Adrenal gland (tissue), 5 donors: ENCODE measurements around the gene PSKH1.

ENCODE experiments used
- POLR2A ChIP-seq, 2 donors: fragments of 450-650 bp; IDR thresholded peaks; one replicate each; pipeline ENCODE4 v1.6.1; 2017; ENCODE audit warnings: antibody characterized with exemption in 2 of 2, mild to moderate bottlenecking in 2 of 2, moderate library complexity in 1 of 2
- TF ChIP-seq, protein P1 (sequence below), 6 experiments: fragments of 450-650 bp in 4 of 6; fragments of 200-600 bp in 2 of 6; sonication (generic) in 1 of 6; IDR thresholded peaks; 1 replicate in 5 of 6; 2 replicates in 1 of 6; pipeline versions ENCODE4 v1.5.1 to v1.8.0; 2016 to 2021; ENCODE audit warnings: antibody characterized with exemption in 6 of 6, mild to moderate bottlenecking in 2 of 6, moderate library complexity in 1 of 6
- donor health status: DM: no; HTN: no; CAD: no.

DNA sequence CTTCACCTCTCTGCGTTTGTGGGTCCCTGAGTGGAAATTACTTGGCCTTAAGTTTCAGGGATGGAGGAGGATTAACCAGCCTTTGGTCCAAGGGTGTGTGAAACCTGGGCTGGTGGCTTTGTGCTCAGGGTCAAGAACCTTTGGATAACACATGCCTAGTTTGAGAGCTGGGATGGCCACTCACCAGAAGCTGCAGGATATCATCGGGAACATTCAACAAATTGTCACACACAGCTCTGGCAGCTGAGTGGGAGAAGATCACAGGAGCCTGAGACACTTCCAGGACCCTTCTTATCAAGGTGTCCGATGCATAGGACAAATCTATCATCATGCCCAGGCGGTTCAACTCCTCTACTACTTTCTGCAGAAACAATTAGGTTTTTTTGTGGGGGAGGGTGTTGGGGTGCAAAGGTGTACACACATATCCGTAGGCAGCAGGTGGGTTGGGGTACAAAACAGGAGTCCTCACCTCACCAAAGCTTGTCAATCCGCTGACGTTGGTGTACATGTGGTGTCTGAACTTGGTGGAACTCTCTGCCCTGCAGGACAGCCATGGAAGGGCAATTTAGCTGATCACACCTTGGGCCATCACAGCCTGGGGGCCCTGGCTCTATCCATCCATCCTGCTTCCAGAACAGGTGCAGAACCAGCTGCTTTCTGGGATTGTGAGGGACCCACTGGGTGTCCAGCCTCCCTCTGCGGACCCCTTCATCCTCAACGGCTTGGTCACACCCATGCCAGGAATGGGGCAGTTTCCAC, 84.6 kb downstream of the PSKH1 start:
- TF ChIP-seq, protein P1, sequence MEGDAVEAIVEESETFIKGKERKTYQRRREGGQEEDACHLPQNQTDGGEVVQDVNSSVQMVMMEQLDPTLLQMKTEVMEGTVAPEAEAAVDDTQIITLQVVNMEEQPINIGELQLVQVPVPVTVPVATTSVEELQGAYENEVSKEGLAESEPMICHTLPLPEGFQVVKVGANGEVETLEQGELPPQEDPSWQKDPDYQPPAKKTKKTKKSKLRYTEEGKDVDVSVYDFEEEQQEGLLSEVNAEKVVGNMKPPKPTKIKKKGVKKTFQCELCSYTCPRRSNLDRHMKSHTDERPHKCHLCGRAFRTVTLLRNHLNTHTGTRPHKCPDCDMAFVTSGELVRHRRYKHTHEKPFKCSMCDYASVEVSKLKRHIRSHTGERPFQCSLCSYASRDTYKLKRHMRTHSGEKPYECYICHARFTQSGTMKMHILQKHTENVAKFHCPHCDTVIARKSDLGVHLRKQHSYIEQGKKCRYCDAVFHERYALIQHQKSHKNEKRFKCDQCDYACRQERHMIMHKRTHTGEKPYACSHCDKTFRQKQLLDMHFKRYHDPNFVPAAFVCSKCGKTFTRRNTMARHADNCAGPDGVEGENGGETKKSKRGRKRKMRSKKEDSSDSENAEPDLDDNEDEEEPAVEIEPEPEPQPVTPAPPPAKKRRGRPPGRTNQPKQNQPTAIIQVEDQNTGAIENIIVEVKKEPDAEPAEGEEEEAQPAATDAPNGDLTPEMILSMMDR (IDR thresholded peaks at IDR 0.05), result no peak
- no peak for TF ChIP-seq POLR2A (IDR thresholded peaks at IDR 0.05)
